ENCODE data around the gene P2RY12. TPM values are rescaled to one million over a fixed set of nuclear protein-coding genes. Genes with fewer than 3 reads are reported as not detected.

P2RY12 gene
- total and polyA plus RNA-seq, 2 of the 4 experiments (the other 2 are of a cell fraction) = not detected

DNA sequence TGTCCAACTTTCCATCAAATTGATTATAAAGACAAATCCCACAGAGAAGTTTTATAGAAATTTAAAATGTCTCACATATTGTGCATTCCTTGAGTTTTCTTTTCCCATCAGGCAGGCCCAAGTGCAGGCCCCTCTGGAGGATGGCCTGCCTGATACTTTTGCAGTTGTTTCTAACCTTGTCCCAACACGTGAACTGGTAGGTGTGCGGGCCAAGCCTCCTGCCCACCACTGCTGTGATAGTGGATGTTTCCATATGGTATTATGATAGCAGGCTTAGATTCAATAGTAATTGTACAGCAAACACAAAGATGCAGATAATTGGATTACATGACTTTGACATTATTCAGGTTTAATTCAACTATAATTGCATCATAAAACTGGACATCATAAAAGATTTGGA is 1.4 kb downstream of the P2RY12 start:
- no peak for TF ChIP-seq NFE2L2 (IDR thresholded peaks at IDR 0.05; ENCODE audit: low read depth, low read length)
- no peak for TF ChIP-seq MAZ (IDR thresholded peaks at IDR 0.05; ENCODE audit: borderline replicate concordance, low read depth, low read length)
- no peak for TF ChIP-seq RFX5 (IDR thresholded peaks at IDR 0.05; ENCODE audit: low read depth, low read length)
- TF ChIP-seq MXI1 (IDR thresholded peaks at IDR 0.05; ENCODE audit: borderline replicate concordance, low read depth, low read length) = no peak
- TF ChIP-seq POLR2A (IDR thresholded peaks at IDR 0.05; ENCODE audit: low read depth, low read length) = no peak
- TF ChIP-seq, protein P1, sequence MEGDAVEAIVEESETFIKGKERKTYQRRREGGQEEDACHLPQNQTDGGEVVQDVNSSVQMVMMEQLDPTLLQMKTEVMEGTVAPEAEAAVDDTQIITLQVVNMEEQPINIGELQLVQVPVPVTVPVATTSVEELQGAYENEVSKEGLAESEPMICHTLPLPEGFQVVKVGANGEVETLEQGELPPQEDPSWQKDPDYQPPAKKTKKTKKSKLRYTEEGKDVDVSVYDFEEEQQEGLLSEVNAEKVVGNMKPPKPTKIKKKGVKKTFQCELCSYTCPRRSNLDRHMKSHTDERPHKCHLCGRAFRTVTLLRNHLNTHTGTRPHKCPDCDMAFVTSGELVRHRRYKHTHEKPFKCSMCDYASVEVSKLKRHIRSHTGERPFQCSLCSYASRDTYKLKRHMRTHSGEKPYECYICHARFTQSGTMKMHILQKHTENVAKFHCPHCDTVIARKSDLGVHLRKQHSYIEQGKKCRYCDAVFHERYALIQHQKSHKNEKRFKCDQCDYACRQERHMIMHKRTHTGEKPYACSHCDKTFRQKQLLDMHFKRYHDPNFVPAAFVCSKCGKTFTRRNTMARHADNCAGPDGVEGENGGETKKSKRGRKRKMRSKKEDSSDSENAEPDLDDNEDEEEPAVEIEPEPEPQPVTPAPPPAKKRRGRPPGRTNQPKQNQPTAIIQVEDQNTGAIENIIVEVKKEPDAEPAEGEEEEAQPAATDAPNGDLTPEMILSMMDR (conservative IDR thresholded peaks at IDR 0.05; ENCODE audit: low read depth, low read length) = no peak
- TF ChIP-seq RAD21 (IDR thresholded peaks at IDR 0.05; ENCODE audit: low read length) = no peak
- TF ChIP-seq USF2 (IDR thresholded peaks at IDR 0.05; ENCODE audit: low read depth, low read length) = no peak
- TF ChIP-seq CEBPB (IDR thresholded peaks at IDR 0.05; ENCODE audit: low read depth, low read length) = no peak
- TF ChIP-seq BHLHE40 (IDR thresholded peaks at IDR 0.05; ENCODE audit: low read depth, low read length) = no peak
- no peak for TF ChIP-seq CHD1 (IDR thresholded peaks at IDR 0.05; ENCODE audit: low read depth, low read length)
- no peak for TF ChIP-seq ELK1 (IDR thresholded peaks at IDR 0.05; ENCODE audit: borderline replicate concordance, low read depth, low read length)
- TF ChIP-seq MAFK (IDR thresholded peaks at IDR 0.05; ENCODE audit: low read depth, low read length) = no peak
- TF ChIP-seq RCOR1 (IDR thresholded peaks at IDR 0.05; ENCODE audit: insufficient replicate concordance, low read length) = no peak
- TF ChIP-seq FOS (IDR thresholded peaks at IDR 0.05; ENCODE audit: low read depth, low read length) = no peak
- no peak for TF ChIP-seq SMC3 (IDR thresholded peaks at IDR 0.05; ENCODE audit: low read depth, low read length)

More for the DNA sequence above, 1.4 kb downstream of the P2RY12 start:
- H2BK15ac ChIP-seq (ENCODE audit: low read depth, low read length) = no peak overlapping the region
- no peak overlapping the region for H3K18ac ChIP-seq (ENCODE audit: low read depth, low read length)
- no peak overlapping the region for H3K4me2 ChIP-seq (ENCODE audit: low read depth, low read length)
- no peak overlapping the region for H4K5ac ChIP-seq (ENCODE audit: low read depth, low read length)
- no peak overlapping the region for H3K56ac ChIP-seq (ENCODE audit: extremely low read depth, insufficient read depth, low read length)
- dilution Hi-C loops (cut with HindIII; ENCODE audit: low sequenced_read_pairs, unreplicated experiment) = no loop called here
- WGBS, 2 experiments (ENCODE audit: extremely low coverage in 2 of 2, insufficient read length in 1 of 2) = no CpG with 5 or more reads among the region's 2 CpGs
- BruUV-seq (replicated peaks) = no TSS peak
- no peaks in the 10 kb centered on the region for H4K20me1 ChIP-seq (ENCODE audit: insufficient read depth, low read length)
- intact Hi-C loops (cut with micrococcal nuclease) = no loop called here
- H3K27me3 ChIP-seq (ENCODE audit: control insufficient read depth, insufficient read depth, low read length) = no peaks in the 10 kb centered on the region
- CTCF ChIA-PET = interaction anchor here (0.8 kb wide), 1 partner anchor 43 kb away, joined by 3 read pairs; no protein-coding TSS in a partner anchor
- H3K36me3 ChIP-seq (ENCODE audit: control insufficient read depth, insufficient read depth, low read length) = no peaks in the 10 kb centered on the region
- H2AK9ac ChIP-seq (replicated peaks; ENCODE audit: low read depth, low read length, poor library complexity) = no peak overlapping the region
- no peak overlapping the region for H2AFZ ChIP-seq (replicated peaks; ENCODE audit: low read length, poor library complexity)
- in situ Hi-C loops (cut with MboI; ENCODE audit: low sequenced_read_pairs) = no loop called here
- H3K4ac ChIP-seq (ENCODE audit: low read depth, low read length) = no peak overlapping the region
- no peak overlapping the region for H3K4me3 ChIP-seq (ENCODE audit: insufficient read depth, low read depth, low read length)
- no peak overlapping the region for H2BK5ac ChIP-seq (ENCODE audit: low read depth, low read length, poor library complexity, severe bottlenecking)
- no peak overlapping the region for H3K27ac ChIP-seq (ENCODE audit: insufficient read depth, low read length)
- H3K4me1 ChIP-seq (ENCODE audit: control insufficient read depth, insufficient read depth, low read length) = no peaks in the 10 kb centered on the region
- H3K79me1 ChIP-seq (ENCODE audit: low read depth in 1 of 2, low read length in 2 of 2) = no peaks in the 10 kb centered on the region
- DNase-seq (no peak), ATAC-seq (ENCODE audit: low read depth) (no peak)
- H3K9me1 ChIP-seq (ENCODE audit: insufficient read depth, low read length) = no peaks in the 10 kb centered on the region
- H2AK5ac ChIP-seq (ENCODE audit: low read depth, low read length) = no peak overlapping the region
- POLR2A ChIA-PET (ENCODE audit: unreplicated experiment) = no interaction called here
- no peak overlapping the region for H2BK20ac ChIP-seq (ENCODE audit: low read depth, low read length)
- H3K23ac ChIP-seq (ENCODE audit: low read depth, low read length) = no peak overlapping the region
- no peak overlapping the region for H4K91ac ChIP-seq (ENCODE audit: insufficient read depth, low read depth, low read length)
- no peak overlapping the region for H4K8ac ChIP-seq (ENCODE audit: low read depth in 2 of 2, low read length in 2 of 2)
- no peak overlapping the region for H2BK120ac ChIP-seq (ENCODE audit: low read depth, low read length)
- H3K14ac ChIP-seq (replicated peaks; ENCODE audit: low read depth, low read length) = no peak overlapping the region
- no peak overlapping the region for H3K9ac ChIP-seq (ENCODE audit: low read depth, low read length)
- H3K9me3 ChIP-seq (ENCODE audit: control insufficient read depth, insufficient read depth, low read length) = no peaks in the 10 kb centered on the region
